Stimulated activated CD4-positive, alpha-beta T cell treated with anti-CD3 and anti-CD28 coated beads, Interleukin-12 subunit alpha, Interleukin-12 subunit beta, amount 100 ng/mL, for 4 hours (primary cell): ENCODE measurements around the gene TMPRSS11F.
"Not testable (repeated sequence)": the region's sequence is repeated elsewhere in the genome, so short reads cannot be mapped to it uniquely, and the experiment has no call there.

Experiments
- DNase-seq: peaks from one replicate; pipeline ENCODE4 v3.0.0-alpha.2; 2020

The TMPRSS11F gene

GRCh38 chr4:68129793-68130192 lies at the start of gene TMPRSS11F:
TSS of gene TMPRSS11F (minus strand) at chr4:68129869. CDS start at chr4:68129820, 49 bp downstream.
- DNase-seq = no peak

- no peak for DNase-seq
These were observed 47.2 kb upstream of the TMPRSS11F start for GRCh38 chr4:68176904-68177303.

GRCh38 chr4:68176500-68176899 lies 46.8 kb upstream of the TMPRSS11F start:
- DNase-seq = no peak

DNA sequence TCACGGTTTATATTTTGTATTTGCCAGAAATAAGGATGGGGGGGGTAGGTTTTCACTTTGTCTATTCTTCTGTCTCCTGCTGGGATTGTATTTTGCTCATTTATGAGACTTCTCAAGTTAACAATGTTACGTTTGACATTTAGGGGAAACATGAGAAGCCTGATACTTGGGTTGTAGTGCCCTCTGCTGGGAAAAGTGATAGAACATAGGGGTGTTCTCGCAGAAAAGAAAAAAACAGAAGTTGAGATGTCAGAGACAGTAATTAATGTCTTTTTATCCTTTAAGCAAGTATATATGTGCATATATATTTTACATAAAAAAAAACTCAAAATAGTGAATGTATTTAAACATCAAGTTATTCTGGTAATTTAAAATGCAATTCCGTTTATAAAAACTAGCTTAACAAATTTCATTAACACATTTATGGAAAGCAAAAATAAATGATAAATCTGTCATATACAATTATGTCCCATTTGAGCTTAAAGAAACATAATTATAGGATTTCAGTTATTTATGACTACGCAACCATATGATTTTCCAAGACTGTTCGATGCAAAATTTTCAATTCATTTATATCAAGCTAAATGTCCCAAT lies 46.0 kb upstream of the TMPRSS11F start:
- DNase-seq = no peak

DNA sequence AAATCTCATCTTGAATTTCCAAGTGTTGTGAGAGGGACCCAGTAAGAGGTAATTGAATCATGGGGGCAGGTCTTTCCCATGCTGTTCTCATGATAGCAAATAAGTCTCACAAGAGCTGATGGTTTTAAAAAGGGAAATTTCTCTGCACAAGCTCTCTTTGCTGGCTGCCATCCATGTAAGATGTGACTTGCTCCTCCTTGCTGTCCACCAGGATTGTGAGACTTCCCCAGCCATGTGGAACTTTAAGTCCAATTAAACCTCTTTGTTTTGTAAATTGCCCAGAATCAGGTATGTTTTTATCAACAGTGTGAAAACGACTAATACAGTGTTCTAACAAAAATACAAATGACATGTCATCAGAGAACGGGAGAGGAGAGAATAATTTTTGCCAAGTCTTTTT lies 44.7 kb upstream of the TMPRSS11F start:
- not testable (repeated sequence) for DNase-seq

- not testable (repeated sequence) for DNase-seq
These were observed 42.5 kb upstream of the TMPRSS11F start for GRCh38 chr4:68172147-68172546.

DNA sequence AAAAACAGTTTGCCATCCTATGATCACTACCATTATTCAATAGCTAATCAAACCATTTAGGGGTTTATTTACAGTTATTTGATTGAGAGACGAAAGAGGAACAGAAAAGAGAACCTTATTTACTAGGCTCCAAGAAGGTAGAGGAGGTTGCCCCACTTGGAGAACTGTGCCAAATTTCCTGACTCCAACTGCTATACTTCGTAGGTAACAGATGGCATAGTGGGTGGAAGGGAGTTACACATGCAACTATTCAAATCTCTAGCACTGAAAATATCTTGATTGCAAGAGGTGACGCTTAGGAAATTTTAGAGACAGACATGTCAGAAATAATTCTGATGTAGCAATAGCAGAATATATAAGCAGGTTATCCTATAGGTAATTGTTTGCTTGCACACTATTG lies 38.0 kb upstream of the TMPRSS11F start:
- DNase-seq = no peak

GRCh38 chr4:68167166-68167565 lies 37.5 kb upstream of the TMPRSS11F start:
- no peak for DNase-seq

DNA sequence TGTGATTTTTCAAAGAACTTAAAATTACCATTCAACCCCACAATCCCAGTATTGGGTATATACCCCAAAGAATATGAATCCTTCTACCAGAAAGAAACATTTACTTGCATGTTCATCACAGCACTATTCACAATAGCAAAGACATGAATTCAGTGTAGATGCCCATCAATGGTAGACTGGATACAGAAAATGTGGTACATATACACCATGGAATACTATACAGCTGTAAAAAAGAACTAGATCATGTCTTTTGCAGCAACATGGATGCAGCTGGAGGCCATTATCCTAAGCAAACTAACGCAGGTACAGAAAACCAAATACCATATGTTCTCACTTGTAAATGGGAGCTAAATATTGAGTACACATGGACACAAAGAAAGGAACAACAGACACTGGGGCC lies 34.1 kb upstream of the TMPRSS11F start:
- DNase-seq = no peak

DNA sequence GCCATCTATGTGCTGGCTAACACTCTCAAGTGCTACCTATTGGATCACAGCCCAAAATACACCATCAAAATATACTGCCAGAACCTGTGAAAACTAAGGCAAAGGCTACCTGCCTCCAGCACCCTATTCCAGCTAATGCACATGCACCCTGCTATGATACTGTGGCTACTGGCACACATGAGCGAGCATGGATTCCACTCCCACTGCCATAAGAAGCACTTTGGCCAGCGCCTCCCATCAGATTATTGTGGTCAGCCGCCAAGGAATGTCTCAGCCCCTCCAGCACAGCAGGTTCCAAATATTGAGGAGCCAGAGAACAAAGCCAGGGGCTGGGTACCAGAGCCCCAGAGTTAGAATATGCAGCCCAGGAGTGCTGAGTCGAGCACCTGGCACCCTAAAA lies 32.5 kb upstream of the TMPRSS11F start:
- DNase-seq = no peak

DNA sequence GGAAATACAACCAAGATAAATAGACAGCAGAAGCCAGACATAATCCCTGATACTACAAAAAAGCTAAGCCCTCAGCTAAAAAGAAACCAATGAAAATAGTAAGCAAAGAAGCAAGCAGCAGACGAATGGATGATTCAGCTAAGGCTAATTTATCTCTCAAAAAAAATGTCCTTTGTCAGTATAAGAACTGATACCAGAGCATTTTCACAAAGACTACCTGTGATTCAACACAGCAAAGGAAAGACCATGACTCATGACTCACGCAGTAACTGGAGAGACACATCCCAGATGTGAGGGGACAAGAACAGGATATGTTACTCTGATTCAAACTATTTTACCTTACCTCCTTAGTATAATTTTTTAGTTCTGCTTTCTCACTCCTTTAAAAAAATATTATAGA lies 22.7 kb upstream of the TMPRSS11F start:
- no peak for DNase-seq

DNA sequence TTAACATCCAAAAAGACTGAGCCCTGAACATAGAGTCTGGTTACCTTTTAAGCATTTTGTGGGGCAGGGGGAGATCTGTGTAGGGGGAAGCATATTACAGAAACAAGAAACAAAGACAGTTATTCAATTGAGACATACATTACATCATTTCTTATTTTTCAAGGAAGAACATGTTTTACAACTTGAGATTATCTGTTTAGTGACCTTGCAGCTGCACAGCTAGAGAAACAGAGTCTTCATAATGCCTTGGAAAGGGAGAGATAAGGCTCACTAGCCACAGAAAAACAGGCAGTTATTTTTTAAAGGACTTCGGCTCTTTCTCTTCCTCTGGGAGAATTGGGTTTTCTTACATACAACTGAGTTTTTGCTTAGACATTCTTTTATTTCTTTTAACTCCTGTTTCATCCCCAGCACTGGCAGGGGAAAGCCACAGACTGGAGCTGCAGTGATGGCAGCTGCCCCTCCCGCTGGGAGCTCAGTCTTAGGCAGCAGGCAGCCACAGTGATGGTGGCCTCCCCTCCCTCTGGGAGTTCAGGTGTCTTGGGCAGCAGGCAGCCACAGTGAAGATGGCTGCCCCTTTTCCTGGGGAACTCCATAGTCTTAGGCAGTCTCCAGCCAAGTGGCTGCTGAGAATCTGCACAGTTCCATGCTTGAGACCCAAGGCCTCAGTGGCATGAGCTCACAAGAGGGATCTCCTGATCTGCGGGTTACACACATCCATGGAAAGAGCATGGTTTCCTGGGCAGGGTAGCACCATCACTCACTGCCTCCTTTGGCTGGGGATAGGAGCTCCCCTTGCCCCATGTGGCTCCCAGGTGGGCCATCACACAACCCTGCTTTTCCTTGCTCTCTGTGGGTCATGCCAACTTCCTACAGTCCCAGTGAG lies 19.4 kb upstream of the TMPRSS11F start:
- no peak for DNase-seq

GRCh38 chr4:68147079-68147478 lies 17.4 kb upstream of the TMPRSS11F start:
- DNase-seq = no peak

- no peak for DNase-seq
These were observed 15.6 kb upstream of the TMPRSS11F start for GRCh38 chr4:68145261-68145660.

GRCh38 chr4:68141852-68142251 lies 12.2 kb upstream of the TMPRSS11F start:
- DNase-seq = no peak

DNA sequence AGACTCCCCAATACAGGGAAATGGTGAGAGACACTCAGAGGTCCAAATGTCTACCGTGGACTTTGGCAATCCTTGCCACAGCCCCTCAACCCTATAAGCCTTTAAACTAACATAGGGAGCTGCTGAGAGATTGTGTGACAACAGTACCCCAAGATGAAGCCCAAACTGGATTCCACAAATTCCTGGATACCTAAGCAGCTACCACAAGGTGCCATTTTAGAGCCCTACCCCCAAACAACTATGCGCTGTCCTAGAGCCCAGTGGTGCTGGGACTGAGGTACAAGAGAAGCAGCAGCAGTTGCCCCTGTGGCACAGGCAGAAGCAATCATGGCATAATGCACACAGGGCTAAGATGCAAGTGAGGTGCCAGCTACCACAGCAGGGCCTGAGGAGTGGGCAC lies 2.7 kb upstream of the TMPRSS11F start:
- no peak for DNase-seq

- DNase-seq = no peak
These were observed 5.4 kb downstream of the TMPRSS11F start for GRCh38 chr4:68124262-68124661.

- DNase-seq = no peak
These were observed 6.1 kb downstream of the TMPRSS11F start for GRCh38 chr4:68123525-68123924.

GRCh38 chr4:68119921-68120320 lies 9.7 kb downstream of the TMPRSS11F start:
- no peak for DNase-seq

DNA sequence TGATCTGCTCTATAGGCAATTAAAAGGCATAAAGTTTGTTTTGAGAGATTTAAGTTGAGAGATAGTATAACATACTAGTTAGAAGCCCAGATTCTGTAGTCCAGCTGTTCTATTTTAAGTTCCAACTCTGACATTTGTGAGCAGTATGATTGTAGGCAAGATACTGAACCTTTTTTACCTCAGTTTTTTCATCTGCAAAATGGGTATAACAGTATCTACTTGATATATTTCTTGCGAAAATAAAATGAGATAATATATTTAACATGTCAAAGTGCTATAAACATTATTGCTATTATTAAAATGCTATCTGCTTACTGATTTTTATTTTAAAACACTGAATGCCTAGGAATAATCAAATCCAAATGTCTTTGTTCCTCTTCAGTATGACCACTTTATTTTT lies 19.2 kb downstream of the TMPRSS11F start:
- DNase-seq = no peak

DNA sequence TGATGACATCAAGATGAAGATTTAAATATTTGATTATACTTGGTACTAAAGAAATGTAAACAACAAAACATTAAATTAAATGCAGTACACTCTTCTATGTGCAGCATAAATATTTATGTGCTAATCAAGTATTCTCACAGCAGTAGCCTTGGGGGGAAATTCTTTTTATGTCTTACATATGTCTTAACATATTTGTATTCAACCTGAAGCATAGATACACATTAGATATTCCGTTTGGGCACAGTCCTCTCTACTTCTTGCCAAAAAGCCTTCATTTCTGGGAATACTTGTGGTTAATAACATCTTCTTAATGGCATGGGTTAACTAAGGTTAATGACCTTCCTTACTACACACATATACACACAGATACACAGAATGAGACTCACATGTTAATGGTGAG lies 19.8 kb downstream of the TMPRSS11F start:
- DNase-seq = no peak

DNA sequence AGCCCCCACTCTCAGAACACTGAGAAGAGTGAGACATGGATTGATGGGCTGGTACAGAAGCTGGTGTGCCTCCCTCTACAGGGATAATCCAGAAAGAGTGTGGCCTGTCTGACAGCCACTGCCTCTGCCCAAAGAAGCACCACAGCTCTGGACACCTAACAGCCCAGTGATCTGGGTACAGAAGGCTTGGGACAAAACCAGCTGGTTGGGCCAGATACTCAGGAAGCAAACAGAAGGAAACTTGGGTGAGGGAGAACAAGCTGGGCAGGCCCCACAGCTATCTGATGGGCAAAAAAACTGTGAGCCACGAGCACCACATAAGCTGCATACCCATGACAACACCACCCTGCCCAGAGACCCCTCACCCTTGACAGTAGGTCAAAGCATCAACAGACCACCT lies 46.9 kb downstream of the TMPRSS11F start:
- no peak for DNase-seq

DNA sequence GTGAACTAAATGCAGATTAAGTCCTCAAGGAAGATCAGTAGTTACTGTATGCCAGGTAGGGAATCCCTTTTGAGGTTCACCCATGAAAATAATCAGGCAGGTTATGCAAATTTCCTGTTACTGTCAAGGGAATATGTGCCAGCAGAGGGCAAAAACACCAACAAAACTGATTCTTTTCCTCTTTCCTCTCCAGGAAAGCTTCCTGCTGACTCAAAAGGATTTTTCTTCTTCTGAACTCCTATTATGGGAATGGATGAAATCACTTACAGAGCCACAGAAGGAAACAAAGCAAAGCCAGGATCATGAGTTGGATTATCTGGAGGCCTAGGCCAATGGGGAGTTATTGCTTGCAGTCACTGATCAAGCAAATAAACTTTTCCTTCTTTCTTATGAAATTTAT lies 49.7 kb downstream of the TMPRSS11F start:
- no peak for DNase-seq

DNA sequence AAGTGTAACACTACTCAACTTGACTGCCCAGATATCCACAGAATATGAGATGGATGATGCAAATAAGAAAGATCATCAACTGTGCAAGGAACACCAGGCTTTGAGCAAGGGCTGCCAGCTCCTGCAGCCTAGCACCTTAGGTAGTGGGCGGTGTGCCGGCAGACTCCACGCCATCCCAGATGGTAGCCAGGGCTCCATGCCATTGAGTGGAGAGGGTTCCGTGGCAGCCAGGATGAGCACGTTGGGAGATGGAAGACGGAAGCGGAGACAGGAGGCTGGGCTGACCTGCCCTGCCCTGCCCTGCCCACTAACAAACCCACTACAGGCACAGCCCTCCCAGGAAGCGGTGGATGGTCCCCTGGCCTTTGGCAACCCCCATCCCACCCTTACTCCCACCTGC lies 51.9 kb downstream of the TMPRSS11F start:
- DNase-seq = no peak

DNA sequence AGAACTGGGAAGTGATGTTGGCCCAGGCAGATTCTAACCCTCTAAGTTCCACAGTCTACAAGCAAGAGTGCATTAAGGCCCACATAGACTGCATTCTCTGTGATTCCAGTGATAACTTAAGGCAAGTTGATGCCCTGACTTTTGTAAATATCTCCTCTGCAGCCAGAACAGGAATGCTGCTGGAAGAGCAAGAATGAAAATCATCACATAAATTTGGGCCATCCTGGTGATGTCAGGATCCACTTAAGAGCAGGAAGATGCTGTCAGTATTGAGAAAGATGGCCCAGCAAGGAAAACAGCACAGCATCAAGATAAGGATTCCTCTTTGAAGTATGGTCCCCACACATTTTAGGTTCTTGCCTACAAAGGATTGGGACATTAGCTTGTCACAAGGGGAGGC lies 52.4 kb downstream of the TMPRSS11F start:
- no peak for DNase-seq
